ENCODE data around the gene SLC46A3.
"Not testable (repeated sequence)": the region's sequence is repeated elsewhere in the genome, so short reads cannot be mapped to it uniquely, and the experiment has no call there.

The SLC46A3 gene

GRCh38 chr13:28746287-28746612 is 27.5 kb upstream of the SLC46A3 start:
- no peak for DNase-seq
- Histone ChIP-seq H3K4me1 (no peaks in the 10 kb centered on the region; the same call in 1 of the 2 replicates), H3K9me3 (no peaks in the 10 kb centered on the region), H3K27me3 (no peaks in the 10 kb centered on the region), H3K36me3 (no peaks in the 10 kb centered on the region), H3K4me3 (ENCODE audit: low read depth, low read length) (no peak overlapping the region)
- no peak for TF ChIP-seq CTCF (IDR thresholded peaks at IDR 0.05; ENCODE audit: low read depth, low read length)

- DNase-seq = no peak
Measured at GRCh38 chr13:28744656-28745055, 25.9 kb upstream of the SLC46A3 start.

GRCh38 chr13:28744091-28744536 is 25.3 kb upstream of the SLC46A3 start:
- Histone ChIP-seq H3K4me1 (no peaks in the 10 kb centered on the region; the same call in 1 of the 2 replicates), H3K9me3 (no peaks in the 10 kb centered on the region), H3K36me3 (no peaks in the 10 kb centered on the region), H3K27me3 (no peaks in the 10 kb centered on the region), H3K4me3 (ENCODE audit: low read depth, low read length) (no peak overlapping the region)
- no peak for TF ChIP-seq CTCF (IDR thresholded peaks at IDR 0.05; ENCODE audit: low read depth, low read length)
- no peak for DNase-seq

More at GRCh38 chr13:28744656-28745055, 25.9 kb upstream of the SLC46A3 start:
- H3K36me3 ChIP-seq = no peaks in the 10 kb centered on the region
- H3K27me3 ChIP-seq = no peaks in the 10 kb centered on the region
- H3K4me3 ChIP-seq (ENCODE audit: low read depth, low read length) = no peak overlapping the region
- H3K4me1 ChIP-seq = no peaks in the 10 kb centered on the region; the same call in 1 of the 2 replicates
- TF ChIP-seq CTCF (IDR thresholded peaks at IDR 0.05; ENCODE audit: low read depth, low read length) = no peak
- H3K9me3 ChIP-seq = no peaks in the 10 kb centered on the region

GRCh38 chr13:28743499-28744083 is 24.8 kb upstream of the SLC46A3 start:
- DNase-seq = no peak
- TF ChIP-seq CTCF (IDR thresholded peaks at IDR 0.05; ENCODE audit: low read depth, low read length) = no peak
- Histone ChIP-seq H3K27me3 (no peaks in the 10 kb centered on the region), H3K9me3 (no peaks in the 10 kb centered on the region), H3K36me3 (no peaks in the 10 kb centered on the region), H3K4me1 (no peaks in the 10 kb centered on the region; the same call in 1 of the 2 replicates), H3K4me3 (ENCODE audit: low read depth, low read length) (no peak overlapping the region)

GRCh38 chr13:28743020-28743419 is 24.2 kb upstream of the SLC46A3 start:
- Histone ChIP-seq H3K27me3 (no peaks in the 10 kb centered on the region), H3K36me3 (no peaks in the 10 kb centered on the region), H3K9me3 (no peaks in the 10 kb centered on the region), H3K4me3 (ENCODE audit: low read depth, low read length) (no peak overlapping the region), H3K4me1 (no peaks in the 10 kb centered on the region; the same call in 1 of the 2 replicates)
- no peak for DNase-seq
- no peak for TF ChIP-seq CTCF (IDR thresholded peaks at IDR 0.05; ENCODE audit: low read depth, low read length)

- H3K36me3 ChIP-seq; H3K4me1 ChIP-seq; DNase-seq; H3K9me3 ChIP-seq; H3K27me3 ChIP-seq; H3K4me3 ChIP-seq (ENCODE audit: low read depth, low read length): not testable (repeated sequence)
Measured at GRCh38 chr13:28742445-28742844, 23.7 kb upstream of the SLC46A3 start.
